NCI-H2227 (cell line): ENCODE results near the gene AGPAT1.
"Not testable (repeated sequence)": the region's sequence is repeated elsewhere in the genome, so short reads cannot be mapped to it uniquely, and the experiment has no call there.

Experiments
- DNase-seq: peaks from one replicate; lab custom pipeline; 2025; ENCODE audit not compliant: unreplicated experiment; lab: John Stamatoyannopoulos, UW

The AGPAT1 gene

DNA sequence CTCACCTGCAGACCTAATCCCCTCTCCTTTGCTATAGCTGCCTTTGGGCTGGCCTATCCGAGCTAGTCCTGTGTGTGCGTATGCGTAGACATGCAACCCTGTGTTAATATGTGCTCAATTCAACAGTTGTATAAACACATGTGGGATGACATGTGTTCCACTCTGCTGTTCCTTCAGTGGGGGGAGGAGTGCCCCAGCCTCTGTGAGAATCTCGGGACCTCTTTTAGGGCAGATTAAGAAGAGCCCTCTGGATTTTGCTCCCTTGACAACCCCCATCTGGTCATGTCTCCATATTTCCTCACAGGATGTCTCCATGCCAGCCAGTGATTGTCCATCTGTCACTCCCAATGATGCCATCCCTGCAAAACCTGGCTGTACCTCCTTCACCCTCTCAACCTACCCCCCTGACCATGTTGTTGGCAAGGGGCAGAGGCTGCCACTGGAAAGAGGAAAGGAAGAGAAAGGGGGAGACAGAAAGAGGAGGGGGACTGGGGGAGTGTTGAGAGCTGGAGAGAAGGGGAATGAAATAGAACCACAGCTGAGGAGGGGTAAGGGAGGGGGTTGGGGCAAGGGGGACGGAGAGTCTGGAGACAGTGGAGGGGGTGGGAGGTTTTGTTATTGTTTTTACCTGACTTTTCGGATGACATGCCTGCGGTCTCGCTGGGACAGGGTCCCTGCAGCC, 24.6 kb downstream of the AGPAT1 start:
- DNase-seq, result no peak

GRCh38 chr6:32149932-32150870, 25.7 kb downstream of the AGPAT1 start:
- no peak for DNase-seq

DNA sequence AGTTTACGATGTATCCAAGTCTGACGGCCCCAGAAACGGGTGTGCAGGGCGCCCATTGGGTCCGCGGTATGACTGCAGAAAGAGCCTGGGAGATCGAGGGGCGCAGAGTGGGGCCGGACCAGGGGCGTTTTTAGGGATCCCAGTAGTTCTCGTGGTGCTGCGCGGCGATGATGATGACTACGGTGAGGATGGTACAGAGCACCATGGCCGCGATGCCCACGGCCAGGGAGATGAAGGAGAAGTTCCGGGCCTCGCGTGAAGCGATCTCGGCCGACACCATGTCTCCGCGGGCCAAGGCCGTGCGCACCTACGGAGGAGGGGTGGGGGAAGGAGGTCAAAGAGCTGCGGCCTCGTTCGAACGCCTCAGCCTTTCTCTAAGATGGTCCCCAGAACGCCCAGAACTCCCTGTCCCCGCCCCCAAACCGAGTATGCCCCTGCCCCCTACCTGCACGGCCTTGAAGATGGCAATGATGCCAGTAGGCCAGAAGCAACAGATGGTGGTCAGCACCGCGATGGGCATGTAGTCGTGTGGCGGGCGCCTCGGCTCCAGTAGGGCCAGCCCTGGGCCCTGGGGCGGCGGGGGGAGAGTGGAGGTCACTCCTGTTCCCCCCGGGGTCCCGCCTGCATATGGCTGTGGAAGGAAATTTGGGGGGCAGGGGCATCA, 26.7 kb downstream of the AGPAT1 start:
- no peak for DNase-seq

DNA sequence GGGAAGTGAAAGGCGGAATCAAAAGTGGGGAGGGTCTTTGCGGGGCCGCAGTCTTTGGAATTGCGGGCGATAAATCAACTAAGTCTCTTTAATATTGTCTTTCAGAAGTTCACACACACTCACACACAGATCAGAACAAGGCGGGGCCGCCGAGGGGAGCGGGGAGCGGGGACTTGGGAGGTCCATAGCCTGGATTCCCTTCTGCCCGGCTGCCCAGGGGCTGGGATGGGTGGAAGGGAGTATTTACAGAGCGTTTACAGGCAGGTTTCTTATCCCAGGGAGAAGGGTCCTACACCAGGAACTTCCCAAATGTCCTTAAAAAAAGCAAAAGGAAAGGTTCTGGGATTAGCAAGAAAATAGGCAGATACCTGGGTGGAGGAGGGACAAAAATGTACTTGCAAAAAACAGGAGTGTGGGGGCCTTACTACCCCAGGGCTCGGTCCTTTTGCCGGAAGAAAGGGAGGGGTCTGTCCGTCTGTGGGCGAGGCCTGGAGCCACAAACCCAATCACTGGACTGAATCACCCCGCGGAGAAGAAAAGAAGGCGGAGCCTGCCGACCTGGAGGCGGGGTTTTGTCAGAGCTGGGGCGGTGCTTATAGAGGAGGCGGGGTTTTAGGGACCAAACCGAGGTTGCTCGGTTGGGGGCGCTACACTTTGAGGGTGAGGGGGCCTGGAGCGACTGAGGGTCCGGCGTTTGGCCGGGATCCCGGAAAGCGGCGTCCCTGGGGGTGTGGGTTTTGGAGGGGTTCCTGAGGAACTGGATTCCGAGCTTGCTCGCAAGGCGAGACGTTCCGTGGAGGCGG, 27.4 kb downstream of the AGPAT1 start:
- no peak for DNase-seq

- no peak for DNase-seq
These were observed 28.3 kb downstream of the AGPAT1 start for GRCh38 chr6:32147401-32148132.

DNA sequence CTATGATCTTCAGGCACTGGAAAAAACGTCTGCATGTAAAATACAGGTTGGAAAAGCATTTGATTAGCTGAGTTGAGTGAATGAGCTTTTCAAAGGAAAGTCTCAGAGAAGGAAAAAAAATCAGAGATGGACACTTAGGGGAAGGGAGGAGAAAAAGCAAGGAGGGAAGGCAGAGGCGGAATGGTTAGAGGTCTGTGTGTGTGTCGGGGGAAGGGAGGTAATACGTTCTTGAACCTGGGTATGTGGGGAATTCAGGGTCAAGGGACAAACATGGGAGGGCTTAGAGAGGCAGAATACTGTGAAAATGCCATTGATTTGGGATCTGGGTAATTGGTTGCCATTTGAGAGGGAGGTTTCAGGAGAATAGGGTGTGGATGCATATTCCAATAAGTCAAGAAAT, 29.2 kb downstream of the AGPAT1 start:
- no peak for DNase-seq

DNA sequence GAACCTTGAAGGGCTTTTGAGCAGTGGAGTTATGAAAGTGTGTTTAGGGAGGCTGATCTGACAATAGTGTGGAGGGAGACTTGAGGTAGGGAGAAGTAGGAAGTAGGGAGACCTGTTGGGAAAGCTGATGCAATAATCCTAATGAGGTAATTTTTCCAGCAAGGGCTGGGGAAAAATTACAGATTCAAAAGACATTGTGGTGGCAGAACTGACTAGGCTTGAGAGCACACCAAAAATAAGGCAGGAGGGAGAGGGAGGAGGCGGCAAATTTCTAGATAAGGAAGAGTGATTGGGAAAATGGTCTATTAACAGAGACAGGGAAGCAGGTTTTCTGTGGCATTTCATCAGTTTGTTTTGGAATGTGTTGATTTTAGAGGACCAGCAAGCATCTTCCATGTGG, 29.6 kb downstream of the AGPAT1 start:
- DNase-seq, result no peak

DNA sequence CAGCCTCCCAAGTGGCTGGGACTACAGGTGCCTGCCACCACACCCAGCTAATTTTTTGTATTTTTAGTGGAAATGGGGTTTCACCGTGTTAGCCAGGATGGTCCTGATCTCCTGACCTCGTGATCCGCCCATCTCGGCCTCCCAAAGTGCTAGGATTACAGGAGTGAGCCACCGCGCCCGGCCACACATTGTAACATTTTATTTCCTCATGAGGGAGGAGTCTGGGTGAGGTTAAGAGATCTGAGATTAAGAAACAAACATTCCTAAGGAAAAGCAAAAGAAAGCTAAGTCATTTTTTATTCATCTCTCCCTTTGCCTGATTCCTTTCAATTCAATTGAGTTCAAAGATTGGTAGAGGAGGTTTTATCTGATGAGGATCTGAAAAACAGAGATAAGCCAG, 31.6 kb downstream of the AGPAT1 start:
- DNase-seq, result not testable (repeated sequence)

GRCh38 chr6:32140420-32141046, 35.4 kb downstream of the AGPAT1 start:
- no peak for DNase-seq

GRCh38 chr6:32139590-32139989, 36.3 kb downstream of the AGPAT1 start:
- no peak for DNase-seq

DNA sequence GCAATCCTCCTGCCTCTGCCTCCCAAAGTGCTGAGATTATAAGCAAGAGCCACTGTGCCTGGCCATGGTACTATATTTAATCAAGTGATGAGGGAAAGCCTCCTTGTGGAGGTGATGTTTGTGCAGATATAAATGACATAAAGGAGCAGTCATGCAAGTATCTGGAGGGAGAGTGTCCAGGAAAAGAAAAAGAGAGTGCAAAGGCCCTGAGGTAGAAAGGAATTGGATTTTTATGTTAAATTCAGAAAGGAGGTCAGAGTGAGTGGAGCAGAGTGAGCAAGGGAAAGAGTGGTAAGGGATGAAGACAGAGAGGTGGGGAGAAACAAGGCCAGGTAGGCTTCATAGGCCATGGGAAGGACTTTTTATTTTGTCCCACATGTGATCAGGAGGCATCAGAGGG, 38.4 kb downstream of the AGPAT1 start:
- DNase-seq, result no peak

DNA sequence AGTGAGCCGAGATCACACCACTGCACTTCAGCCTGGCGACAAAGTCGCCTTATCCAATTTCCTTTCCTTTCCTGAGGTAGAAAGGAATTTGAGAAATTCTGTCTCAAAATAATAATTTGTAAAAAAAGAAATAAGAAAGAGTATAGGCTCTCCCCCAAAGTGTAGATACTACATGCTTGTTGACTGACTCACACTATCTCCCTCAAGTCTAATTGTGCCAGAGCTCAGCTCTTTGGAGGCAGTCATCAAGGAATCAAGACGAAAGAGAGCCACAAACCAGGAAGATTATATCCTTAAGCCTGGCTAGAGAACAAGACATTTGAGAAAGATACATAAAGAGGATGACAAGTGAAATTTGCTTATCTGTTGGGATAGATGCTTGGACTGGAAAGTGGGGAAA, 42.1 kb downstream of the AGPAT1 start:
- no peak for DNase-seq

DNA sequence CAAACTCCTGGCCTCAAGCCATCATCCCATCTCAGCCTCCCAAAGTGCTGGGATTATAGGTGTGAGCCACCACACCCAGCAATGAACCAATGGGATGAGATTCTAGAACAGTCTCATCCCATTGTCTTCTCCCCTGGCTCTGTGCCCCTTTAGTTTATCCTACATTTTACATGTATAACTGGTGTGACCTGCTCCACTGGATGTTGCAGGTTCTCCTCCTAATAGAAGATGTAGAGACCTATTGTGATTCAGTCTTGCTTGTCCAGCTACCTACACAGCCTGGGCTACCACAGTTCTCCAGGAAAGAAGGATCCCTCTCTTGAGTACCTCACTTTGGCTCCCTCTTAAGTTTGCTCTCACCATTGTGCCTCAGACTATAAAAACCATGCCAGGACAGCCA, 43.8 kb downstream of the AGPAT1 start:
- DNase-seq, result no peak

GRCh38 chr6:32131439-32131948, 44.4 kb downstream of the AGPAT1 start:
- no peak for DNase-seq

GRCh38 chr6:32129297-32130088, 46.4 kb downstream of the AGPAT1 start:
- DNase-seq, result no peak

- no peak for DNase-seq
These were observed 47.1 kb downstream of the AGPAT1 start for GRCh38 chr6:32128751-32129296.

DNA sequence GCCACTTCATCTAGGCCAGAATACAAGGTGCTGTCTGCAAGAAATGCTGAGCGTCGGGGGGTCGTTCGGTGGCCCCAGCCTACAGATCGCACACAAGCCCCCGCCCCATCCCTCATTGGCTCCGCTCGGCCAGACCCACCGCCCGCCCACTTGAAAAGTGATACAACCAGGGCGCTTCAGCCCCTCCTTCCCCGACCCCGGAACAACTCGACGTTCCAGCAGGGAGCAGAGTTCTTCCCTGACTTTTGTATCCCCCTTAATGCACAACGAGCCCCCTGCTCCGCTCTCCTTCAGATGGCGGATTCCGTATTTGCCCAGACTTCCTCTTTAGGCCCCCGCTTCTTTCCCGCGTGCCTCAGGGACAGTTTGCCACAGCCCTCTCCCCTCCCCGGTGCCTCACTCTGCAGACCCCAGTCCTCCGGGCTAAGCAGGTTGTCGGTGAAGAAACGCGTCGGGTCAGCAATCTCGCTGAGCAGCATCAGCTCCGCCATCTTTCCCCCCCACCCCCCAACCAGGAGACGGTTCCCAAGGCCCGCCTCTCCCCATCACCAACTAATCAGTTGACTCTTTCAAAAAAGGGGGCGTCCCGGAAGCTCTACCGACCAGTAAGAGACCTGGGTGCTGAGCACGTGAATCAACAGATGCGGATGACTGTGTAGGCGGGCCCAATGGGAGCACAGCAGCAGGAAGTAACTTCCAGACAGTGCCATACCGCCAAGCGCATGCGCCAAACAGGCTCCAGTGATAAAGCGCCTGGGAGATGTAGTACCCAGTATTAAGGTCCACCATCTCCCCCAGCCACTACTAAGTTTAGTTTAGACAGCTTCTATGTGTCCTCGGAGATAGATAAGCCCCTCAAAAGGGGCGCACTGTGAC, 47.9 kb downstream of the AGPAT1 start, which contains the start of gene ATF6B:
Gene ATF6B (minus strand): TSS at position 530 of the 876 bp plus-strand sequence. CDS start 39 bp downstream, at position 491.
- DNase-seq, result peak; percentile 99

- no peak for DNase-seq
These were observed 48.5 kb downstream of the AGPAT1 start for GRCh38 chr6:32127409-32127716.
